Pancreas (tissue), 10 donors: ENCODE measurements around the gene SCO2. TPM values are rescaled to one million over a fixed set of nuclear protein-coding genes. Genes with fewer than 3 reads are reported as not detected.
A peak's percentile ranks its signal among the peaks of the same experiment; 100 is the strongest.

Experiments used
- ATAC-seq, 4 donors: fragments of 200-7000 bp; cut with Tn5 transposase; one replicate each; pipeline versions ENCODE4 v1.8.0 to v1.9.1; 2020; ENCODE audit warnings: mild to moderate bottlenecking in 4 of 4, moderate library complexity in 4 of 4
- DNase-seq, 6 donors: peaks; one replicate each; pipeline ENCODE4 v3.0.0-alpha.2; 2020
- FAIRE-seq: peaks from 2 replicates; lab custom pipeline; 2012; peaks lifted over from hg19 to GRCh38; lab: Jason Lieb, UNC
- H3K27ac ChIP-seq, 4 donors: fragments of 200-600 bp; sonication (generic); 1 replicate in 3 of 4; 2 replicates in 1 of 4; pipeline versions ENCODE4 v1.5.0 to v1.8.0; 2020
- H3K27me3 ChIP-seq, 4 donors: fragments of 200-600 bp; one replicate each; pipeline ENCODE4 v1.8.0; 2021
- H3K36me3 ChIP-seq, 3 donors: fragments of 200-600 bp; sonication (generic) in 1 of 3; one replicate each; pipeline versions ENCODE4 v1.5.0 to v1.8.0; 2020 to 2021
- H3K4me1 ChIP-seq, 3 donors: fragments of 200-600 bp; one replicate each; pipeline ENCODE4 v1.8.0; 2021
- H3K4me3 ChIP-seq, 4 donors: fragments of 200-600 bp; sonication (generic) in 2 of 4; one replicate each; pipeline versions ENCODE4 v1.5.0 to v1.8.0; 2020 to 2021
- H3K9me3 ChIP-seq, 4 donors: fragments of 200-600 bp; one replicate each; pipeline ENCODE4 v1.8.0; 2021
- WGBS, 2 donors: extraction: QIAGEN DNeasy Blood & Tissue Kit; methylation state at CpG; one replicate each; pipeline ENCODE4 v1.1.7; 2013; 5-methylcytosine and 5-hydroxymethylcytosine counted together
- intact Hi-C, 3 donors: fragments of 100-400 bp; cut with DNase I; formaldehyde crosslinking; loops; one replicate each; pipeline versions ENCODE4 v1.11.1 to v1.14.2; 2022
- polyA plus RNA-seq, 2 donors: library from polyadenylated mRNA; stranded (reverse); fragments of 200-250 nt; gene quantifications; one replicate each; pipeline ENCODE4 v1.2.3, GENCODE V29; 2013
- total RNA-seq, 6 donors: library from RNA; stranded (reverse); fragmentation: NEBNext Ultra II Directional in 4 of 6; extraction: Animal tissue kit (Norgen Biotek cat#: 25700) in 4 of 6; gene quantifications; one replicate each; pipeline versions ENCODE4 v1.2.1 to v1.2.4, GENCODE V29; 2021 to 2023
- TF ChIP-seq, protein P1 (sequence below), 4 donors: fragments of 200-600 bp; sonication (generic) in 3 of 4; IDR thresholded peaks; one replicate each; pipeline versions ENCODE4 v1.5.0 to v1.8.0; 2021; ENCODE audit warnings: antibody characterized with exemption in 4 of 4
- donor health status: healthy with polysubstance abuse.
- donor health status: DM: no; HTN: no; CAD: no; lungs with moderate emphysema.
- donor health status: DM: no; HTN: no; CAD: no.
- donor health status: control.
- donor health status: control.
- donor health status: Bipolar disorder and iron deficiency.
- donor health status: DM: yes; HTN: yes; CAD: no.
- donor health status: DM: no; HTN: no; CAD: no.
- donor health status: DM: no; HTN: no; CAD: no.
- donor health status: DM: yes; HTN: yes; CAD: no.

The SCO2 gene
- total and polyA plus RNA-seq, 8 donors, result 0.65 to 3.8 (median 1.6) TPM; not detected in 1

DNA sequence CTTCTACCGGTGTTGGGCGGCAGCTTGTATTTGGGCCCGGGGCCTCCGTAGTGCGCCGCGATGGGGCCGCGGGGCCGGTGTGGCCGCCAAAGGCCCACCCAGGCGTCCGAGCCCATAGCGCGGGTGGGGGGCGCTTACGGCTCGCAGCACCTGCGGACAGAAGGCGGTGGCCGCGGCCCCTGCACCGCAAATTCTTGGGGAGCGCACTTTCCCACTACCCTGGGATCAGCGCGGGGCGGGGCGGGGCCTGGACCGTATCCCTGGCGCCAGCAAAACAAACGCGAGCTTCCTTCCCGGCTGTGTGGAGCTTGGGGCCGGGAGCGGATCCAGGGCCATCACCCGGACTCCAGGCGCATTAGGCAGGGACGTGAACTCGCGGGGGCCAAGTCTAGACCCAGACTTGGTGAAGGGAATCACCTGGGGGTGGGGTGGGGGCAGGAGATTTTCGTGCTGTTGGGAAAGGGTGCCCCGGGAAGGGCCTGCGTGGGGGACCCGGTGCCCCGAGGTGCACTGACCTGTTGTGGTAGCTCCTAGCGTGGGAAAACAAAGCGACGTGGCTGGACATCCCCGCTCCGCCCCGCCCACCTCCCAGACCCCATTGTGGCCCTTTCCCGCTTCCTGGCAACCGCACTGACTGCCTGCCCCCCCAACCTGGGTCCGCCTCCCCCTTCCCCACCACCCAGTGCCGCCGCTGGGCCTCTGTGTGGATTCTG is 6.7 kb upstream of the SCO2 start:
- ATAC-seq (peak; percentile 58 to 67 (median 64)), DNase-seq (peak; percentile 67 to 90 (median 80)), FAIRE-seq (no peak)
- peaks cover 0 to 9% (median 0%) of the 10 kb centered on the region in 4 donors for H3K27me3 ChIP-seq
- TF ChIP-seq, protein P1, sequence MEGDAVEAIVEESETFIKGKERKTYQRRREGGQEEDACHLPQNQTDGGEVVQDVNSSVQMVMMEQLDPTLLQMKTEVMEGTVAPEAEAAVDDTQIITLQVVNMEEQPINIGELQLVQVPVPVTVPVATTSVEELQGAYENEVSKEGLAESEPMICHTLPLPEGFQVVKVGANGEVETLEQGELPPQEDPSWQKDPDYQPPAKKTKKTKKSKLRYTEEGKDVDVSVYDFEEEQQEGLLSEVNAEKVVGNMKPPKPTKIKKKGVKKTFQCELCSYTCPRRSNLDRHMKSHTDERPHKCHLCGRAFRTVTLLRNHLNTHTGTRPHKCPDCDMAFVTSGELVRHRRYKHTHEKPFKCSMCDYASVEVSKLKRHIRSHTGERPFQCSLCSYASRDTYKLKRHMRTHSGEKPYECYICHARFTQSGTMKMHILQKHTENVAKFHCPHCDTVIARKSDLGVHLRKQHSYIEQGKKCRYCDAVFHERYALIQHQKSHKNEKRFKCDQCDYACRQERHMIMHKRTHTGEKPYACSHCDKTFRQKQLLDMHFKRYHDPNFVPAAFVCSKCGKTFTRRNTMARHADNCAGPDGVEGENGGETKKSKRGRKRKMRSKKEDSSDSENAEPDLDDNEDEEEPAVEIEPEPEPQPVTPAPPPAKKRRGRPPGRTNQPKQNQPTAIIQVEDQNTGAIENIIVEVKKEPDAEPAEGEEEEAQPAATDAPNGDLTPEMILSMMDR (IDR thresholded peaks at IDR 0.05), result no peak
- intact Hi-C loops, result no loop called here
- peaks cover 0 to 20% (median 15%) of the 10 kb centered on the region in 3 donors for H3K4me1 ChIP-seq
- no peaks in the 10 kb centered on the region for H3K36me3 ChIP-seq
- H3K9me3 ChIP-seq, result no peaks in the 10 kb centered on the region
- peak overlapping the region; percentile 65 to 94 (median 84) for H3K27ac ChIP-seq
- peak overlapping the region; percentile 23 to 60 (median 47) for H3K4me3 ChIP-seq
- 2 to 3% methylated on average over 54 to 56 of the region's 56 CpGs for WGBS, 2 donors

GRCh38 chr22:50531546-50531961 is 6.2 kb upstream of the SCO2 start:
- DNase-seq, result peak in 3 of 6 donors; percentile 65 to 82 (median 82)
- peak; percentile 32 to 52 (median 37) for ATAC-seq
- FAIRE-seq, result no peak
- Histone ChIP-seq H3K9me3 (no peaks in the 10 kb centered on the region), H3K36me3 (no peaks in the 10 kb centered on the region), H3K4me1 (peaks cover 0 to 20% (median 15%) of the 10 kb centered on the region in 3 donors), H3K27ac (peak overlapping the region; percentile 65 to 94 (median 84)), H3K4me3 (peak overlapping the region; percentile 23 to 60 (median 47)), H3K27me3 (peaks cover 0 to 9% (median 0%) of the 10 kb centered on the region in 4 donors)
- WGBS, 2 donors, result 1 to 3% methylated on average over 20 to 44 of the region's 44 CpGs
- TF ChIP-seq, protein P1 (IDR thresholded peaks at IDR 0.05), result no peak
- intact Hi-C loops, result no loop called here

DNA sequence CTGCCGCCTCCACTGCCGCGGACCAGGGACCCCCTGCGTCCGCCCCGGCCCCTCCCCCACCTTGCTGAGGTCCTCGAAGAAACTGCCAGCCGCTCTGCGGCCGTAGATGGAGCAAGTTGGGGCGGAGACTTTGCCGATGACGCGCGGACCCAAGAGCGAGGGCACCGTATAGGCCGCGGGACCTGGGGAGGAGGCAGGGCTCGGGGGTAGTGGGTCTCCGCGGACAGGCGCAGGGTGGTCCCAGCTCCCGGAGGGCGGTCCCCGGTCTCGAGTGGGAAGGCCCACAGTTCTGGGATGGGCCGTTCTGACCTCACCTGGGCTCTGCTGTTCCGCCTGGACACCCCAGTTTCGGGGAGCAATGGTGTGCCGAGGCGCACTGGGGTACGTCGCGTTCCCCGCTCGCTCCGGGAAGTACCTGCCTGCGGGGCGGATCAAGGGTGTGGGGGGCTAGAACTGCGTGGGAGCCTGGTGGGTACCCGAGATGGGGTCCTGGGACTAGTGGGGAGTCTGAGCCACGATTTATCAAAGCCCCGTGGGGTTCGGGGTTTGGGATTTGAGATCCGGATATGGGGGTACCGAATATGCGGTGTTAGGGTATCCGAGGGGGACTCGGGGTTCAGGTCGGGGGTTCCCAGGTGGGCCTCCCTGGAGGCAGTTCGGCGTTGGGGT is 5.6 kb upstream of the SCO2 start:
- peaks cover 0 to 9% (median 0%) of the 10 kb centered on the region in 4 donors for H3K27me3 ChIP-seq
- peak overlapping the region; percentile 65 to 94 (median 84) for H3K27ac ChIP-seq
- intact Hi-C loops, result no loop called here

DNA sequence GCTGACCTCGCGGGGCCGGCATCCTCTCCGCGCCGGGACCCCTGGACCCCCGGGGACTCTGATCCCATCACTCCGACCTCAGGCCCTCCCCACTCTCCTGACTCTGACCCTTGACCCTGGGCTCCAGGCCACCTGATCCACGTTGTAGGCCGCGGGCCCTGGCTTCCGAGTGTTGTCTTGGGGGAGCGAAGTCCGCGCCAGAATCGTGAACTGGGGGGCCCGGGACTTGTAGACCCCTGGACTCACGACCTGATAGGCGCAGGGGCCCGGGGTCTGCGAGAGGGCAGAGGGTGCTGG is 5.1 kb upstream of the SCO2 start:
- intact Hi-C loops, result no loop called here
- WGBS, 2 donors, result 6% methylated on average over 17 to 21 of the region's 21 CpGs
- H3K27ac ChIP-seq, result peak overlapping the region; percentile 65 to 94 (median 84)
- H3K9me3 ChIP-seq, result no peaks in the 10 kb centered on the region
- ATAC-seq, result peak in 2 of 4 donors; percentile 0
- no peak for FAIRE-seq
- H3K36me3 ChIP-seq, result no peaks in the 10 kb centered on the region
- peaks cover 0 to 9% (median 0%) of the 10 kb centered on the region in 4 donors for H3K27me3 ChIP-seq
- peak in 1 of 6 donors; percentile 44 for DNase-seq
- TF ChIP-seq, protein P1 (IDR thresholded peaks at IDR 0.05), result no peak
- peak overlapping the region; percentile 10 to 60 (median 34) for H3K4me3 ChIP-seq
- peaks cover 0 to 20% (median 15%) of the 10 kb centered on the region in 3 donors for H3K4me1 ChIP-seq

More for the DNA sequence above, 5.6 kb upstream of the SCO2 start:
- Histone ChIP-seq H3K4me1 (peaks cover 0 to 20% (median 15%) of the 10 kb centered on the region in 3 donors), H3K9me3 (no peaks in the 10 kb centered on the region), H3K36me3 (no peaks in the 10 kb centered on the region), H3K4me3 (peak overlapping the region; percentile 23 to 60 (median 47))
- ATAC-seq (peak; percentile 46 to 71 (median 54)), DNase-seq (peak; percentile 61 to 90 (median 82)), FAIRE-seq (no peak)
- 4 to 5% methylated on average over 46 to 53 of the region's 53 CpGs for WGBS, 2 donors
- TF ChIP-seq, protein P1 (IDR thresholded peaks at IDR 0.05), result no peak
